GM12874 (cell line): Measurements from ENCODE around the gene LCE1F.

Source experiments
- CTCF ChIP-seq: IDR thresholded peaks from 2 replicates; pipeline ENCODE4 v1.5.1; 2011; ENCODE audit warnings: low read depth, mild to moderate bottlenecking, control low read depth, low read length, moderate library complexity; ENCODE audit not compliant: insufficient read depth

Gene LCE1F

GRCh38 chr1:152757747-152758146 is 17.2 kb upstream of the LCE1F start, which contains the start of gene KPRP:
Gene KPRP (plus strand): TSS chr1:152758025. CDS start chr1:152759589, 1,564 bp downstream.
- no peak for TF ChIP-seq CTCF

DNA sequence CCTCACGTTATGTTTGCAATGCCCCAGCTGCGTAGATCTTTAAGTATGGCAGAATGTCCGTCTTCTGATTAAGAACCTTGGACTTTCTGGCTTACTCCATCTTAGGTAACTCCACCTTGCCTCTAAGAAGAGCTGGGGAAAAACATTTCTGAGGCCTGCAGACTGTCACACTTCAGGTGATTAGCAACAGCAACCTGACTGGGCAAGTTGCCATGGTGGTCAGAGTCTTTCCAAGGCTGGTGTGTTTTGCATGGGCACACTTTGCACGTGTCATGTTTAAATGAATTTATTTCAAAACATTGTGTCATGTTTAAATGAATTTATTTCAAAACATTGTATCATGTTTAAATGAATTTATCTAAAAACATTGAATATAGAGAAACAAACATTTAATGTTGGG is 16.3 kb upstream of the LCE1F start:
- no peak for TF ChIP-seq CTCF

GRCh38 chr1:152759453-152760173 is 15.3 kb upstream of the LCE1F start:
- TF ChIP-seq CTCF: no peak

- TF ChIP-seq CTCF: no peak
These were observed 14.3 kb upstream of the LCE1F start for GRCh38 chr1:152760551-152761190.

DNA sequence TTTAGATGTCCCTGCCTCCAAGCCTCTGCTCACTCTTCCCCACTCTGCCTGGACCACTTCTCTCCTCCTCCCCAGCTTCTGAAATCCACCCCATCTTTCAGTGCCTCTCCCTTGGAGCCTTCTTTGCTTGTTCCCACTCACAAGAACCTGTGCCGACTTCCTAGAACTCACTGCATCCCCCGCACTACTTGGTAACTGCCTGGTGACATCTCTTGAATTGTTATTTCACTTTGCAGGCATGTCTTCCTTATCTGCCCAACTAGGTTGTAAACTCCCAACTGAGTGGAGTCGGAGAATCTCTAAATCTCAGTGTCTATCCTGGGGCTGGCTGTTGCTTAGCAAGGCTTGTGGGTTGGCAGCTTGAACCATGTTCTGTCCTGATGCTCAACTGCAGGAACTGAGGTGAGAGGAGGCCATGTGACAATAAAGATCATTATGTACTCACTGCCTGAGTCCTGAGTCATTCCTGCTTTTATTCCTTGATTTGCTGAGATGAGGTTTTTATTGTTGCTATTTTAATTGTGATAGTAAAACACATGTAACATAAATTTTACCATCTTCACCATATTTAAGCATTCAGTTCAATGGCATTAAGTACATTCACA is 13.2 kb upstream of the LCE1F start:
- TF ChIP-seq CTCF: no peak

GRCh38 chr1:152768847-152769533 is 6.0 kb upstream of the LCE1F start:
- TF ChIP-seq CTCF: no peak

DNA sequence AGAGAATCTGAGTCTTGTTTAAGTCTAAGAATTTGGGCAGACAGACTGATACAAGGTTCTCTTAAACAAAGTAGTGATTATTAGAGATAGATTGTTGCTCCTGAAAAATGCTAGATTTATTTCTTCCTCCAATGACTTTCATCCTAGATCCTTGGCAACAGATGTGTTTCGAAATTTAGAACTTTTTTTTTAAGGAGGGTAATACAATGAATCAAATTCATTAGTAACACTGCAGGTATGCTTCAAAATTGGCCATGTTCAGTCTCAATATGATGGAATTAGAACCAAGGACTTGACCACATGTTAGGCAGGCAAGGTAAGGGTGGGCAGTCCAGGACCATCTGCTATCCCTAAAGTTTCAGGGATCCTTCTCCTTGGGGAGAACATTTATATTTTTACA is 4.5 kb upstream of the LCE1F start:
- no peak for TF ChIP-seq CTCF
